ENCODE results near the gene MTRF1L.
"Not testable (repeated sequence)": the region's sequence is repeated elsewhere in the genome, so short reads cannot be mapped to it uniquely, and the experiment has no call there.

The MTRF1L gene

GRCh38 chr6:152969688-152970418 is 32.7 kb downstream of the MTRF1L start:
- DNase-seq (ENCODE audit: low spot score): no peak

GRCh38 chr6:152966168-152966894 is 36.2 kb downstream of the MTRF1L start:
- DNase-seq (ENCODE audit: low spot score): not testable (repeated sequence)

- DNase-seq (ENCODE audit: low spot score): no peak
Observed at GRCh38 chr6:152959333-152959732, 43.2 kb downstream of the MTRF1L start.

- no peak for DNase-seq (ENCODE audit: low spot score)
Observed at GRCh38 chr6:152957796-152958195, 44.7 kb downstream of the MTRF1L start.

GRCh38 chr6:152954443-152954842 is 48.1 kb downstream of the MTRF1L start:
- no peak for DNase-seq (ENCODE audit: low spot score)

GRCh38 chr6:152952866-152953509 is 49.5 kb downstream of the MTRF1L start:
- DNase-seq (ENCODE audit: low spot score): no peak

GRCh38 chr6:152952045-152952444 is 50.5 kb downstream of the MTRF1L start:
- no peak for DNase-seq (ENCODE audit: low spot score)

GRCh38 chr6:152950240-152950639 is 52.3 kb downstream of the MTRF1L start:
- DNase-seq (ENCODE audit: low spot score): no peak

GRCh38 chr6:152948150-152948768 is 54.2 kb downstream of the MTRF1L start:
- peak; percentile 14 for DNase-seq (ENCODE audit: low spot score)

- DNase-seq (ENCODE audit: low spot score): no peak
Observed at GRCh38 chr6:152946995-152947394, 55.5 kb downstream of the MTRF1L start.

- DNase-seq (ENCODE audit: low spot score): no peak
Observed at GRCh38 chr6:152946484-152946883, 56.0 kb downstream of the MTRF1L start.

GRCh38 chr6:152943260-152943897 is 59.1 kb downstream of the MTRF1L start:
- DNase-seq (ENCODE audit: low spot score): no peak

GRCh38 chr6:152942319-152942869 is 60.1 kb downstream of the MTRF1L start:
- no peak for DNase-seq (ENCODE audit: low spot score)

GRCh38 chr6:152941746-152942145 is 60.8 kb downstream of the MTRF1L start:
- DNase-seq (ENCODE audit: low spot score): no peak

All from putamen (tissue), 1 donor.